GM12801 (cell line): ENCODE measurements around the gene LMBR1L.

Experiments used
- CTCF ChIP-seq: IDR thresholded peaks from one replicate; pipeline ENCODE4 v1.5.1; 2011; ENCODE audit warnings: control low read depth; ENCODE audit not compliant: insufficient read length; ENCODE audit errors: extremely low read depth

Gene LMBR1L

GRCh38 chr12:49059299-49060171 lies 51.1 kb downstream of the LMBR1L start:
- no peak for TF ChIP-seq CTCF

GRCh38 chr12:49059045-49059298 lies 51.7 kb downstream of the LMBR1L start:
- TF ChIP-seq CTCF = no peak

GRCh38 chr12:49058366-49059044 lies 52.1 kb downstream of the LMBR1L start:
- TF ChIP-seq CTCF = no peak

- TF ChIP-seq CTCF = no peak
Observed at GRCh38 chr12:49057888-49058287, 52.8 kb downstream of the LMBR1L start.

- TF ChIP-seq CTCF = no peak
Observed at GRCh38 chr12:49055978-49056754, 54.5 kb downstream of the LMBR1L start.

GRCh38 chr12:49055092-49055491 lies 55.6 kb downstream of the LMBR1L start:
- no peak for TF ChIP-seq CTCF

GRCh38 chr12:49054524-49054923 lies 56.1 kb downstream of the LMBR1L start:
- TF ChIP-seq CTCF = no peak
